ELF-1 (cell line): ENCODE results near the gene ADAMTS17.

Experiments used
- DNase-seq: peaks from one replicate; pipeline ENCODE4 v3.0.0-alpha.2; 2016; ENCODE audit warnings: low read depth, low spot score

The ADAMTS17 gene

GRCh38 chr15:100341750-100342560, at the start of gene ADAMTS17:
TSS of gene ADAMTS17 (minus strand) at chr15:100341975. CDS start at chr15:100341899, 76 bp downstream.
- peak; percentile 99 for DNase-seq

- DNase-seq = no peak
Observed at GRCh38 chr15:100385300-100386050, 43.7 kb upstream of the ADAMTS17 start.

DNA sequence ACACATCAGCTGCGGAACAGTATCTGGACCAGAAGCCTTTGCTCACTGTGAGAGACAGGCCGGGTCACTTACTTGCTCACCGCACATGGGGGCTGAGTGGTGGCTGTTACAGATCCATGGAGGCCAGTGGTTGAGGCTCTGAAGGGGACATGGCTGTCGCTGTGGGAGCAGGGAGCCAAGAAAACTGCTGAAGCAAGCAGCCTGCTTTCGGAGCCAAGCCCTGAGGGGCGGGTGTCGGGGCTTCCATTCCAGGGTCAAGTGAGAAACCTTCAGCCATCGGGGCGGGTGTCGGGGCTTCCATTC, 42.3 kb upstream of the ADAMTS17 start:
- DNase-seq = no peak

DNA sequence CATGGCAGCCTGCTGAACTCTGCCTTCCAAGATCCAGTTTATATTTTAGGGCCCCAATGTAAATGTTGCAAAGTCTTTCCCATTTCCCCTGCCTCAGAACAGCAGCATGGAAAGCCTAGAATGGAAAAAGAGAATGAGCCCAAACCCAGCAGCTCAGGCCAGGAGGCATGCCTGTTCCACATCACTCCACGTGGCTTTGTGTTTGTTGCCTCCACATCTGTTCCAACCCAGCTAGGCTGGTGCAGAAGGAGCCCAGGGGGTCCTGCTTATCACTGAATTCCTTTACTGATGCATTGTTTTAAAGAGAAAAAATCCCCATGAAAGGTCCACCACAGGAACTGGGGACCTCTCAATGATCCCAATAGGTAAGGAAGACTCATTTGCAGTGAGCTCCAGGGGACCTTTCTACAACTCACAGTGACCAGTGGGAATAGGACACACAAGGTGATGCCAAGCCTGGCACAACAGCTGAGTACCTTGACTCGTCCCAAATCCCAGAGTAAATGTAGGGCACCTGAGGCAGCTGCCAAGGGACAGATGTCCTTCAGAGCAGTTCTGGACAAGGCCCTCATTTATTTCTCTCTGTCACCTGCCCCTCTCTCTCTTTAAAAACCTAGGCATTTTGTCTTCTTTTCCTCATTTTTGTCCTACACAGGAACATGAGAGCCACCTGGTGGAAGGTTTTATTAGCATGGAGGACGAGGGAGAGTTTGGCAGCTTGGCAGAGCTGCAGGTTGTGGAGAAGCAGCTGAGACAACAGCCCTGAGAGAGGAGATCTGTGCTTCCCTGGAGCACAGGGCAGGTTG, 41.7 kb upstream of the ADAMTS17 start:
- DNase-seq = peak; percentile 68

GRCh38 chr15:100373942-100374341, 32.2 kb upstream of the ADAMTS17 start:
- DNase-seq = peak; percentile 8

DNA sequence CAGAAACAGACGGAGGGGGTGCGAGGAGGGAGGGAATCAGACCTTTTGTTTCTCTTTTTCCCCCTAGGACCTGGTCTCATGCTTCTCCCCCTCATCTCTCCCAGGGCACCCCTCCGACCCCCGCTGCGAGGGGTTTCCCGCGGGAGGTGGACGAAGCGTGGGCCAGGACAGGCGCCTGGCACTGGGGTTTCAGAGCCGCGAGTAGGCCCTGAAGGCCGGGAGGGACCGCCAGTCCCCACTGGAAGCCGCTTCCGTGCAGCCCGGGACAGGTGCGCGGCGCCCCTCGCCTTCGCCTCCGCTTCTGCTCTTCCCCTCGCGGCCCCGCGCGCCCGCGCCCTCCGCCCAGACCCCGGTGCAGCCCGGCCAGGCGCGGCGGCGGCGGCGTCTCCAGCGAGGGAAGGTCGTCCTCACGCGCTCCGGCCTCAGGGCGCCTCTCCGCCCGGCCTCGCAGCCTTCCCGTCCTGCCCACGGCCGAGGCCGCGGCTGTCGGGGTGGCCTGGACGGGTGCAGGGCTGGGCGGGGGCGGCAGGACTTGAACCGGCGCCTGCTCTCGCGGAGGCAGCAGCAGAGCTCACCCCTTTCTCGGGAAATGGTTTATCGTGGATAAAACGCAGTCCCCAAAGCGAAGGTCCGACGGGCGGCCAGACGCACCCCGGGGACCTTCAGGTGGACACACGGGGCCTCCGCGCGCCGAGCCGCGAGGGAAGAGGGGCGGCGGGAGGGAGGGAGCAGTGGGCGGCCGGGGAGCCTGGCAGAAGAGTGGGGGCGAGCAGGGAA, 31.5 kb upstream of the ADAMTS17 start:
- DNase-seq = peak; percentile 9

- DNase-seq = no peak
Observed at GRCh38 chr15:100372739-100373119, 31.0 kb upstream of the ADAMTS17 start.

- peak; percentile 12 for DNase-seq
Observed at GRCh38 chr15:100355342-100355741, 13.6 kb upstream of the ADAMTS17 start.

DNA sequence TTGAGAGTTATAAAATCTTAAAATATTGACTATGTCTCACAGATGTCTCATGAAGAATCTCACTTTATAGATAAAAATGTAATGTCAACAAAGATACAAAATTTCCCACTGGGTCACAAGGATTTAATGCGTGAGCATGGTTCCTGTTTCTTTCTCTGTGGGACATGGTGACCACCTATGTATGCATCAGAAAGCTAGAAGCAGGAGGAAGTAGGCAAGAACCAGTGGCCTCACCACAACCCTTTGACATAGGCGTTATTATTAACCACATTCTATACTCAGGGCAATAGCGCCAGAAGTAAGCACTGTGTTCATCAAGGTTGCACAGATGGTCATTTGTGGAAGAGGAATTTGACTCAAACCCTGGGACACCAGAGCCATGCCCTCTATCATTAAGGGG, 11.7 kb upstream of the ADAMTS17 start:
- DNase-seq = no peak

GRCh38 chr15:100350434-100351226, 8.9 kb upstream of the ADAMTS17 start:
- no peak for DNase-seq

- DNase-seq = peak; percentile 98
Observed at GRCh38 chr15:100349696-100350433, 8.1 kb upstream of the ADAMTS17 start.

DNA sequence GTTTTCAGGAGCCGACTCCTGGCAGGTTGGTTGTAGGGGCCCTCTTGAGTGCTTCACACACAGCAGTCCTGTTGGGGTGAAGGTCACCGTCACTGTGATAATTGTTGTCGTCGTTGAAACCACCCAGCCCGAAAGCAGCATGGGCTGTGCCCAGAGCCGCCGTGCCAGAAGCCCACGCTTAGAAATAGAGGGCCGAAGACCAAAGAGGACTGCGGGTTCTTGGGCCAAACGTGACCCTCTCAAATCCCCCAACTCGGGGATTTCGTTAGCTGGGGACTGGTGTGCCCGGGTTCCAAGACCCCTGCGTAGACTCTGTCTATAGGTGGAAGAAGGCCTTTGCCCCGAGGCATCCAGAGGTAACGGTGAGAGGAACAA, 7.5 kb upstream of the ADAMTS17 start:
- DNase-seq = no peak

DNA sequence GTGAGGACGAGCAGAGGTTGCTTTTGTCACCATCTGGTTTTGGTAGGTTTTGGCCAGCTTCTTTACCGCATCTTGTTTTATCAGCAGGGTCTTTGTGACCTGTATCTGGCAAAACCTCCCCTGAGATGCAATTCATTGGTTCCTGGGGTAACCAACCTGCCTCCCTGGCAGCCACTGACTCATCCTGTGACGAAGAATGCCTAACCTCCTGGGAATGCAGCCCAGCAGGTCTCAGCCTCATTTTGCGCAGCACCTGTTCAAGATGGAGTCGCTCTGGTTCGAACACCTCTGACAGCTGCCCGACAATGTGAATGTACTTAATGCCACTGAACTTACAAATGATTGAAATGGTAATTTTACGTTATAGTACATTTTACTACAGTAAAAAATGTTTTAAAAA, 6.8 kb upstream of the ADAMTS17 start:
- peak; percentile 56 for DNase-seq

GRCh38 chr15:100346866-100347512, 5.2 kb upstream of the ADAMTS17 start:
- no peak for DNase-seq

DNA sequence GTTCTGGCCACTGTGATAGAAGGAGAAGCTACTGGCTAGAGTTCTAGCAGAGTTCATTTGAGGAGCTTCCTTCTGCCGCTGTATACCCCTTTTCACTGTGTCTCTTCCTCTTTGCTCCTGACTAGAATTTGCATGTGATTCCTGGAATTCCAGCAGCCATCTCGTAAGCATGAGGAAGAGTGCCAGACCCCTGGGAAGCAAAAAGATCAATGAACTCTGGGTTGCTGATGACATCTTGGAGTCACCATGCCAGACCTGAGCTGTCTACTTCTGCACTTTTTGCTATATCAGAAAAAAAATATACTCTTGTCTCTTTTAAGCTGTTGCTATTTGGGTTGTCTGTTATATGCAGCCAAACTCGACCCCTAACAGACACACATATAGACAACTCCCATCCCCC, 3.7 kb upstream of the ADAMTS17 start:
- no peak for DNase-seq

DNA sequence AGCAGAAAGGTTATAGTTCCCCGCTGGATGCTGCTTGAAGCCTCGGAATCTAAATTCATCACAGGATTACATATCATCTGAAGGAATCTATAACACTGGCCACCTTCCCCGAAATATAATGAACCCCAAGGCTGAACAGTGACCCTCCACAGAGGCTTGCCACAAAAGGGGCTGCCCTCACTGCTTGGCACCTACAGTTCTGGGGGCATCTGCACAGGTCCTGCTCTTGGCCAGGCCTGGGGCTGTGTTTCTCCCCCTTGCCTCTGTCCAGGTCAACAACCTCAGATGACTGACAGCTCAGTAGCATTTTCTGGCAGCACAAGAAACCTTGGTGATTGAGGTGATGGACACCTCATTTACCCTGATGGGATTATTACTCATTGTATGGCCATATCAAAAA, 1.5 kb upstream of the ADAMTS17 start:
- DNase-seq = no peak

DNA sequence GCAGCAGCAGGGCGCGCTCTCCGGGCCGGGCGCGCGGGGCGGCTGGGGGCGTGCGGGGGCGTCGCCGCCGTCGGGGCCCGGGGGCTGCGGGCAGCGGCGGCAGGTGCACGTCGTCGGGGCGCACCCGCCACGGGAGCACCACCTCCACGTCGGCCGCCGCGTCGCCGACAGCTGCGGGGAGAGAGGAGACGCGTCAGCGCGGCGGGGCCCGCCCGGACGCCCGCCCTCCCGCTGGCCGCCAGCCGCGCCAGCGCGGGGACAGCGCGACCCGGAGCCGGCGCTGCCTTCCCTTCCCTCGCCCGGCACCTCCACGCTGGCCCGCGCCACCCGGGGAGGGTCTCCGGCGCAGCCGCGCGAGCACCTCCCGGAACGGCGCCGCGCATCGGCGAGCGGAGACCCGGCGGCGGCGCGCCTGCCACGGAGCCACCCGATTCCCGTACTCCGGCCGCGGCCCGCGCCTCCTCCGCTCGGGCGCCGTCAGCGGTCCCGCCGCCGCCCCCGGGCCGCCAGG, 481 bp downstream of the ADAMTS17 start:
- DNase-seq = no peak

- peak; percentile 11 for DNase-seq
Observed at GRCh38 chr15:100340721-100341238, 995 bp downstream of the ADAMTS17 start.

GRCh38 chr15:100339999-100340398, 1.8 kb downstream of the ADAMTS17 start:
- DNase-seq = peak; percentile 29
